Right lobe of liver (tissue), 6 donors: ENCODE results near the gene AKAP8. TPM values are rescaled to one million over a fixed set of nuclear protein-coding genes. Genes with fewer than 3 reads are reported as not detected.
A peak's percentile ranks its signal among the peaks of the same experiment; 100 is the strongest.

ENCODE experiments used
- ATAC-seq, 4 donors: fragments of 200-7000 bp; cut with Tn5 transposase; one replicate each; pipeline ENCODE4 v1.9.1; 2020; ENCODE audit warnings: mild to moderate bottlenecking in 4 of 4, moderate library complexity in 4 of 4
- DNase-seq, 3 donors: peaks; one replicate each; pipeline ENCODE4 v3.0.0-alpha.2; 2020
- H3K27ac ChIP-seq, 3 donors: fragments of 200-600 bp; one replicate each; pipeline ENCODE4 v1.8.0; 2022
- H3K27me3 ChIP-seq, 2 donors: fragments of 200-600 bp; one replicate each; pipeline ENCODE4 v1.8.0; 2022
- H3K36me3 ChIP-seq, 4 donors: fragments of 200-600 bp; sonication (generic) in 1 of 4; one replicate each; pipeline versions ENCODE4 v1.5.1 to v1.8.0; 2017 to 2022; ENCODE audit warnings: control low read depth in 1 of 4
- H3K4me1 ChIP-seq, 4 donors: fragments of 200-600 bp; sonication (generic) in 1 of 4; one replicate each; pipeline versions ENCODE4 v1.5.1 to v1.8.0; 2017 to 2022; ENCODE audit warnings: control low read depth in 1 of 4
- H3K4me3 ChIP-seq, 3 donors: fragments of 200-600 bp; one replicate each; pipeline ENCODE4 v1.8.0; 2022
- H3K9me3 ChIP-seq, 4 donors: fragments of 200-600 bp; sonication (generic) in 1 of 4; one replicate each; pipeline versions ENCODE4 v1.5.1 to v1.8.0; 2017 to 2022; ENCODE audit warnings: control low read depth in 1 of 4
- CTCF ChIP-seq, 4 donors: fragments of 200-600 bp in 3 of 4; fragments of 450-650 bp in 1 of 4; IDR thresholded peaks; one replicate each; pipeline versions ENCODE4 v1.5.1 to v1.8.0; 2016 to 2022; ENCODE audit warnings: antibody characterized with exemption in 4 of 4, mild to moderate bottlenecking in 2 of 4
- POLR2A ChIP-seq: fragments of 450-650 bp; IDR thresholded peaks from one replicate; pipeline ENCODE4 v1.6.1; 2017; ENCODE audit warnings: antibody characterized with exemption, mild to moderate bottlenecking
- WGBS: methylation state at CpG from one replicate; pipeline ENCODE4 v1.1.6; 2018; ENCODE audit warnings: low coverage, low lambda C conversion rate; ENCODE audit not compliant: insufficient coverage; ENCODE audit errors: missing lambda C conversion rate; 5-methylcytosine and 5-hydroxymethylcytosine counted together
- intact Hi-C, 2 donors: fragments of 100-400 bp; cut with DNase I; formaldehyde crosslinking; loops; one replicate each; pipeline versions ENCODE4 v1.11.2 to v1.14.1; 2022
- total RNA-seq, 6 experiments: library from RNA; depleted of rRNA in 2 of 6; stranded (reverse); fragments of >200 nt in 2 of 6; fragmentation: NEBNext Ultra II Directional in 3 of 6; extraction: Animal tissue kit (Norgen Biotek cat#: 25700) in 3 of 6; gene quantifications; one replicate each; pipeline versions ENCODE4 v1.1.0 to v1.2.4, GENCODE V29; 2016 to 2023
- donor health status: DM: no; HTN: yes; CAD: no.
- donor health status: DM: no; HTN: no; CAD: no.
- donor health status: DM: no; HTN: no; CAD: no.
- donor health status: DM: no; HTN: yes; CAD: no.
- donor health status: DM: no; HTN: yes; CAD: no.

Gene AKAP8
- total RNA-seq, 6 experiments from 2014 or later: 10.0 to 20.2 (median 13.3) TPM

GRCh38 chr19:15317392-15318071 lies 62.1 kb downstream of the AKAP8 start:
- Histone ChIP-seq H3K4me3 (no peak overlapping the region), H3K27ac (no peak overlapping the region), H3K27me3 (no peaks in the 10 kb centered on the region), H3K9me3 (no peaks in the 10 kb centered on the region), H3K36me3 (no peaks in the 10 kb centered on the region), H3K4me1 (peaks cover 0 to 58% (median 22%) of the 10 kb centered on the region in 4 donors)
- 54% methylated on average over 2 of the region's 3 CpGs for WGBS
- intact Hi-C loops: no loop called here
- no peak for DNase-seq
- peak in 1 of 4 donors; percentile 21 for ATAC-seq
- TF ChIP-seq POLR2A: no peak
- no peak for TF ChIP-seq CTCF (IDR thresholded peaks at IDR 0.05)

- intact Hi-C loops: no loop called here
- ATAC-seq: no peak
Observed at GRCh38 chr19:15316498-15316897, 63.1 kb downstream of the AKAP8 start.

GRCh38 chr19:15315101-15315500 lies 64.5 kb downstream of the AKAP8 start:
- Histone ChIP-seq H3K4me1 (peaks cover 0 to 37% (median 11%) of the 10 kb centered on the region in 4 donors), H3K27me3 (no peaks in the 10 kb centered on the region), H3K9me3 (no peaks in the 10 kb centered on the region), H3K27ac (no peak overlapping the region), H3K36me3 (no peaks in the 10 kb centered on the region), H3K4me3 (no peak overlapping the region)
- 75% methylated on average over 6 of the region's 6 CpGs for WGBS
- DNase-seq: no peak
- ATAC-seq: no peak
- intact Hi-C loops: no loop called here
- no peak for TF ChIP-seq POLR2A
- no peak for TF ChIP-seq CTCF (IDR thresholded peaks at IDR 0.05)

More at GRCh38 chr19:15316498-15316897, 63.1 kb downstream of the AKAP8 start:
- no peak overlapping the region for H3K4me3 ChIP-seq
- H3K27me3 ChIP-seq: no peaks in the 10 kb centered on the region
- 68% methylated on average over 2 of the region's 2 CpGs for WGBS
- peaks cover 0 to 50% (median 18%) of the 10 kb centered on the region in 4 donors for H3K4me1 ChIP-seq
- H3K27ac ChIP-seq: no peak overlapping the region
- TF ChIP-seq CTCF (IDR thresholded peaks at IDR 0.05) (no peak), POLR2A (no peak)
- H3K36me3 ChIP-seq: no peaks in the 10 kb centered on the region
- no peak for DNase-seq
- H3K9me3 ChIP-seq: no peaks in the 10 kb centered on the region

GRCh38 chr19:15313649-15314279 lies 65.8 kb downstream of the AKAP8 start:
- intact Hi-C loops: no loop called here
- peaks cover 0 to 32% (median 8%) of the 10 kb centered on the region in 4 donors for H3K4me1 ChIP-seq

More at GRCh38 chr19:15313649-15314279, 65.8 kb downstream of the AKAP8 start:
- no peaks in the 10 kb centered on the region for H3K36me3 ChIP-seq
- no peak overlapping the region for H3K4me3 ChIP-seq
- ATAC-seq (peak; percentile 33 to 64 (median 48)), DNase-seq (no peak)
- TF ChIP-seq CTCF (IDR thresholded peaks at IDR 0.05): no peak
- TF ChIP-seq POLR2A: no peak
- no peaks in the 10 kb centered on the region for H3K27me3 ChIP-seq
- no peak overlapping the region for H3K27ac ChIP-seq
- H3K9me3 ChIP-seq: no peaks in the 10 kb centered on the region
- WGBS: 56% methylated on average over 7 of the region's 7 CpGs
